RWPE2 (cell line): ENCODE results near the gene PITPNM3.

Experiments used
- ATAC-seq: fragments of 200-7000 bp; cut with Tn5 transposase; 3 replicates; pipeline ENCODE4 v1.9.1; 2021; ENCODE audit warnings: low read depth
- DNase-seq: peaks from one replicate; pipeline ENCODE4 v3.0.0-alpha.2; 2020; ENCODE audit warnings: low spot score
- H3K27ac ChIP-seq: fragments of 450-650 bp; 2 replicates; pipeline ENCODE4 v1.5.1; 2017; ENCODE audit warnings: mild to moderate bottlenecking; ENCODE audit not compliant: poor library complexity, severe bottlenecking
- H3K27me3 ChIP-seq: fragments of 250-450 bp; sonication (Bioruptor Pico); 2 replicates; pipeline ENCODE4 v1.5.1; 2021; ENCODE audit warnings: mild to moderate bottlenecking, moderate library complexity; ENCODE audit not compliant: insufficient read depth, poor library complexity, severe bottlenecking
- H3K36me3 ChIP-seq: fragments of 250-450 bp; sonication (Bioruptor Pico); 2 replicates; pipeline ENCODE4 v1.5.1; 2020; ENCODE audit warnings: low read depth, mild to moderate bottlenecking, moderate library complexity
- H3K4me1 ChIP-seq: fragments of 250-450 bp; sonication (Bioruptor Pico); 2 replicates; pipeline ENCODE4 v1.5.1; 2021; ENCODE audit warnings: mild to moderate bottlenecking, moderate library complexity; ENCODE audit not compliant: insufficient read depth, poor library complexity, severe bottlenecking
- H3K4me3 ChIP-seq: fragments of 250-450 bp; sonication (Bioruptor Pico); 2 replicates; pipeline ENCODE4 v1.5.1; 2021; ENCODE audit warnings: mild to moderate bottlenecking, moderate library complexity; ENCODE audit not compliant: severe bottlenecking
- H3K9me3 ChIP-seq: fragments of 250-450 bp; sonication (Bioruptor Pico); 2 replicates; pipeline ENCODE4 v1.5.1; 2021; ENCODE audit warnings: mild to moderate bottlenecking, moderate library complexity; ENCODE audit not compliant: severe bottlenecking
- TF ChIP-seq, protein P1 (sequence below): fragments of 450-650 bp; IDR thresholded peaks from one replicate; pipeline ENCODE4 v1.5.1; 2017; ENCODE audit warnings: mild to moderate bottlenecking, moderate library complexity; ENCODE audit not compliant: poor library complexity, severe bottlenecking

Gene PITPNM3

DNA sequence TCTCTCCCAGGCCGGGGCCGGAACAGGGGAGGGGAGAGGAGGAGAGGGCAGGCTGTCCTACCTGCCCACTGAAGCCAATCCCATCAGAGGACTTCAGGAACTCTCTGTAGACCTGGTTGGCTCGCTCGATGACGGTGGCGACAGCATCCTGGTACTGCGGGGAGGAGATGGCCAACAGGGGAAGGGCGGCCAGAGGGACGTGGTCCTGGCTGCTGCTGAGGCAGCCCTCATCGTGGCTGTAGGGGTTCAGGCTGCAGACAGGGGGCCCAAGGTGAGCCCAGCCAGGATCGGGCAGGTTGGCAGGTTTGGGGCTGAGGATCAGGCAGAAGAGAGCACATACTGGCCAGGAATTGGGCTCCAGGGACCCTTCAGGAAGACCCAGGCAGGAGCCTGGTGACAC is 77.9 kb downstream of the PITPNM3 start:
- H3K9me3 ChIP-seq = no peaks in the 10 kb centered on the region
- no peaks in the 10 kb centered on the region for H3K27me3 ChIP-seq
- H3K27ac ChIP-seq = no peak overlapping the region
- no peak overlapping the region for H3K4me3 ChIP-seq
- ATAC-seq (no peak), DNase-seq (no peak)
- no peaks in the 10 kb centered on the region for H3K4me1 ChIP-seq
- peaks cover 4% of the 10 kb centered on the region; the same call in 1 of the 2 replicates for H3K36me3 ChIP-seq
- TF ChIP-seq, protein P1, sequence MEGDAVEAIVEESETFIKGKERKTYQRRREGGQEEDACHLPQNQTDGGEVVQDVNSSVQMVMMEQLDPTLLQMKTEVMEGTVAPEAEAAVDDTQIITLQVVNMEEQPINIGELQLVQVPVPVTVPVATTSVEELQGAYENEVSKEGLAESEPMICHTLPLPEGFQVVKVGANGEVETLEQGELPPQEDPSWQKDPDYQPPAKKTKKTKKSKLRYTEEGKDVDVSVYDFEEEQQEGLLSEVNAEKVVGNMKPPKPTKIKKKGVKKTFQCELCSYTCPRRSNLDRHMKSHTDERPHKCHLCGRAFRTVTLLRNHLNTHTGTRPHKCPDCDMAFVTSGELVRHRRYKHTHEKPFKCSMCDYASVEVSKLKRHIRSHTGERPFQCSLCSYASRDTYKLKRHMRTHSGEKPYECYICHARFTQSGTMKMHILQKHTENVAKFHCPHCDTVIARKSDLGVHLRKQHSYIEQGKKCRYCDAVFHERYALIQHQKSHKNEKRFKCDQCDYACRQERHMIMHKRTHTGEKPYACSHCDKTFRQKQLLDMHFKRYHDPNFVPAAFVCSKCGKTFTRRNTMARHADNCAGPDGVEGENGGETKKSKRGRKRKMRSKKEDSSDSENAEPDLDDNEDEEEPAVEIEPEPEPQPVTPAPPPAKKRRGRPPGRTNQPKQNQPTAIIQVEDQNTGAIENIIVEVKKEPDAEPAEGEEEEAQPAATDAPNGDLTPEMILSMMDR = no peak

DNA sequence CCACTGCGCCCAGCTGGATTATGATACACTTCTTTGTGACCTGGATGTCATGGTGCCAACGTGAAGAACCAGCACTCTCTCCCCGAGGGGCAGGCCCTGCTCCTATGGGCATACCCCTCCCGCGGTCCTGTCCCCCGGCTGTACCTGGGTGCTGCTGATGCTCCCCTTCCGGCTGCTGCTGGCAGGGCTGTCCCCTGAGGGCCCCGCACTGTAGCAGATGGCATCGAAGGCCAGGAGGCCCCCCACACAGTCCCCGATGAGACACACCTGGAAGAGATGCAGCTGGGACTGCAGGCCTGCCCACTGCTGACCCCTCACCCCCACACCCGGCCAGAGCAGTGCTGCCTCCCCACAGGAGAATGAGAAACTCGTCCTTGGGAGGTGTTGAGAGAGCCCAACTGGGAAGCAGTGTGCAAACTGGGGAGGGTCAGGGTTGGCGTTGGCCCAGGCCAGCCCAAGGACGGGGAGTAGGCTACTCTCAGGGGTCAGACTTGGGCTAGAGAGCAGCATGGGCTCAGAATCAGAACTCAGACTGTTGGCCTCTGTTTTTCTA is 78.4 kb downstream of the PITPNM3 start:
- DNase-seq (no peak), ATAC-seq (no peak)
- Histone ChIP-seq H3K4me3 (no peak overlapping the region), H3K27me3 (no peaks in the 10 kb centered on the region), H3K9me3 (no peaks in the 10 kb centered on the region), H3K36me3 (peaks cover 4% of the 10 kb centered on the region; the same call in 1 of the 2 replicates), H3K4me1 (no peaks in the 10 kb centered on the region), H3K27ac (no peak overlapping the region)
- TF ChIP-seq, protein P1 = no peak

DNA sequence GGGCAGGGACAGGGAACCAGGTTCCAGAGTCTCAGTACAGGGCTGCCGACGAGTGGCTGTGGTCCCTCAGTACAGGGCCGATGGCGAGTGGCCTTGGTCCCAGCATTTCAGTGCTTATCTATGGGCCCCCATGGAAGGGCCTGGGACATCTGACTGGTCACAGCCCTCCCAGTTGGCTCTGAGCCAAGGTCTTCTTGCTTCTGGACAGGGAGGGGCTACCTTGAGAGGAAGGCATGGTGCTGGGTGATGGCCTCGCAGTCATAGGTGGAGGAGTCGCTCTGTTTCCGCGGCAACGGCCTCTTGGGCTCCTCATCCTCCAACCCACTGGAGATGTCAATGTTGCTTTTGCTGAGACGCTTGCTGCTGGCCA is 79.6 kb downstream of the PITPNM3 start:
- ATAC-seq = no peak
- no peaks in the 10 kb centered on the region for H3K27me3 ChIP-seq
- no peaks in the 10 kb centered on the region for H3K9me3 ChIP-seq
- no peak overlapping the region for H3K27ac ChIP-seq
- no peak for DNase-seq
- peaks cover 5% of the 10 kb centered on the region for H3K4me1 ChIP-seq
- peaks cover 4% of the 10 kb centered on the region; the same call in 1 of the 2 replicates for H3K36me3 ChIP-seq
- H3K4me3 ChIP-seq = no peak overlapping the region
- TF ChIP-seq, protein P1 = no peak

DNA sequence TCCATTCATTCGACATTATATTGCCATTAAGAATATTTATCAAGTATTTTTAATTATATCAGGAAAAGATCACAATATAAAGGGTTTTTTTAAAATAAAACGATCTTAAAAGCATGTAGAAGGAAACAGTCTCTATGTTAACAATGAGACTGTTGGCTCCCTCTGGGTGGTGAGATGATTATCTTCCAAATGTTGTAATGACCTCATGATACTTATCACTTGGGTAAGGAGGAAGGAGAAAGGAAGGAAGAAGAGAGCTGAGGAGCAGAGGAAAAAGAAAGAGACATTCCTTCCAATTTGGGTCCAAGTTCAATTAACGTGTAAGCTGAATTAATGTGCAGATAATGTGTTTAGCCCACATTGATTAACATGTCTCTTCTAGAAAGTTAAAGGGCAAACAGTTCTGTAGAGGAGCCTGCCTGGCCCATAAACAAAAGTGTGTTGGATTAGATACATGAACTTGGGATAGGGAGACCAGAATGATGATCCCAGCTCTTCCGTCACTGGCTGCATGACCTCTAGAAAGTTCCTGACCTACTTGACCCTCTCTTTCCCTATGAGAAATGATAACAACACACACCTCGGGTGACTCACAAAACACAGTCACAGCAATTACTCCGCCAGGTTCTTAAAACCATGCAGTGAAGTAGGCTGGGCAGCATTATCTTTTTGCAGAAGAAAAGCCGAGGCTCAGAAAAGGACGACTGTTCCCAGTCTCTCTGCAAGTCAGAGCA is 80.1 kb downstream of the PITPNM3 start:
- Histone ChIP-seq H3K27me3 (no peaks in the 10 kb centered on the region), H3K27ac (no peak overlapping the region), H3K36me3 (peaks cover 4% of the 10 kb centered on the region; the same call in 1 of the 2 replicates), H3K4me3 (no peak overlapping the region), H3K9me3 (no peaks in the 10 kb centered on the region), H3K4me1 (peaks cover 10% of the 10 kb centered on the region)
- no peak for DNase-seq
- TF ChIP-seq, protein P1 = no peak
- ATAC-seq = no peak

DNA sequence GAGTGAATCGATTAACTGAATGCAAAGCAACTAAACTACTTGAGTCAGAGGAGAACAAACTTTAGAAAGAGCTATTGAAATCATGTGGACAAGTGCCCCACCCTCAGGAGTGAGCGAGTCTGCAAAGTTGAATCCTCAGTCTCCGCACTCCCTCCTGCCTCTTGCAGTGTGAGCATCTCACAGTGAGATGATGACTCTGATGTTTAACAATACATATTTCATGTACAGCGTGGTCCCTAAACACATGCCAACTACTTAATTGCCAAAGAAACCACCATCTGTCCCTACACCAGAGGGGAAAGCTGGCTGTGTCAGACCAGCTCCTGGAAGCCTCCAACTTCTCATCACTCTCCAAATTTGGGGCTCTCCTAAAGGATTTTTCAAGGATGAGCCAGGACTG is 80.9 kb downstream of the PITPNM3 start:
- peaks cover 4% of the 10 kb centered on the region; the same call in 1 of the 2 replicates for H3K36me3 ChIP-seq
- TF ChIP-seq, protein P1 = no peak

More for the DNA sequence above, 80.9 kb downstream of the PITPNM3 start:
- Histone ChIP-seq H3K4me3 (no peak overlapping the region), H3K9me3 (no peaks in the 10 kb centered on the region), H3K27me3 (no peaks in the 10 kb centered on the region), H3K27ac (no peak overlapping the region), H3K4me1 (peaks cover 10% of the 10 kb centered on the region)
- DNase-seq (no peak), ATAC-seq (no peak)
